ENCODE results near the gene ANP32B. TPM values are rescaled to one million over a fixed set of nuclear protein-coding genes. Genes with fewer than 3 reads are reported as not detected.

The ANP32B gene
- polyA plus RNA-seq, 1 of the 3 experiments (the other 2 are of a cell fraction): 28.4 TPM

DNA sequence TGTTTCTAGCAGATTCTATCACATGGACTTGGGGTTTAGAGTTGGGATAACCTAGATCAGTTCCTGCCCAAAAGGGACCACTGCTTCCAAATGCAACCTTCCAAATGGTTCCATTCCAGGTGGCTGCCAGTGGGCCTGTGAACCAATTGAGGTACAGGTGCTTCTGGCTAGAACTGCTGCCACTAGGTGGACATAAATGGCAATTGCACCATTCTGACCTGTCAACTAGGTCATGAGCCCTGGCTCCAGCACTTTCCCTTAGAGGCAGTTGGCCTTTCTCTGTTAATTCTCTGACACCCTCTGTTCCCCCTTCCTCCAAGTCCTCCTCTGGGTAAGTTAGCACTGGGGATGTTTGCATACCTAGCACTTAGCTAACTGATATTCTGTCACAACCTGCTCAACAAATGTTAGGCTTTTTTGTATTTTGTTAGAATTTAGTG is 28.6 kb upstream of the ANP32B start:
- ChIA-PET CTCF (interaction anchor here (0.6 to 3.7 kb wide), 7 partner anchors 9 to 457 kb away, joined by 3 to 20 read pairs (median 4); partner anchors contain the start of gene TRMO), POLR2A (no interaction called here)
- H4K20me1 ChIP-seq (ENCODE audit: insufficient read depth): no peaks in the 10 kb centered on the region
- H3F3A ChIP-seq (replicated peaks; ENCODE audit: insufficient read depth): no peaks in the 10 kb centered on the region
- peak; percentile 51 for TF ChIP-seq SMC3 (IDR thresholded peaks at IDR 0.05; ENCODE audit: low read depth, low read length)
- TF ChIP-seq, protein P1, sequence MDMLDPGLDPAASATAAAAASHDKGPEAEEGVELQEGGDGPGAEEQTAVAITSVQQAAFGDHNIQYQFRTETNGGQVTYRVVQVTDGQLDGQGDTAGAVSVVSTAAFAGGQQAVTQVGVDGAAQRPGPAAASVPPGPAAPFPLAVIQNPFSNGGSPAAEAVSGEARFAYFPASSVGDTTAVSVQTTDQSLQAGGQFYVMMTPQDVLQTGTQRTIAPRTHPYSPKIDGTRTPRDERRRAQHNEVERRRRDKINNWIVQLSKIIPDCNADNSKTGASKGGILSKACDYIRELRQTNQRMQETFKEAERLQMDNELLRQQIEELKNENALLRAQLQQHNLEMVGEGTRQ (IDR thresholded peaks at IDR 0.05; ENCODE audit: borderline replicate concordance, low read depth, low read length): no peak
- TF ChIP-seq, protein P2, sequence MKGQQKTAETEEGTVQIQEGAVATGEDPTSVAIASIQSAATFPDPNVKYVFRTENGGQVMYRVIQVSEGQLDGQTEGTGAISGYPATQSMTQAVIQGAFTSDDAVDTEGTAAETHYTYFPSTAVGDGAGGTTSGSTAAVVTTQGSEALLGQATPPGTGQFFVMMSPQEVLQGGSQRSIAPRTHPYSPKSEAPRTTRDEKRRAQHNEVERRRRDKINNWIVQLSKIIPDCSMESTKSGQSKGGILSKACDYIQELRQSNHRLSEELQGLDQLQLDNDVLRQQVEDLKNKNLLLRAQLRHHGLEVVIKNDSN (IDR thresholded peaks at IDR 0.05; ENCODE audit: borderline replicate concordance, low read depth): no peak
- TF ChIP-seq RAD21 (IDR thresholded peaks at IDR 0.05; ENCODE audit: low read length): peak; percentile 55
- TF ChIP-seq, protein P3, sequence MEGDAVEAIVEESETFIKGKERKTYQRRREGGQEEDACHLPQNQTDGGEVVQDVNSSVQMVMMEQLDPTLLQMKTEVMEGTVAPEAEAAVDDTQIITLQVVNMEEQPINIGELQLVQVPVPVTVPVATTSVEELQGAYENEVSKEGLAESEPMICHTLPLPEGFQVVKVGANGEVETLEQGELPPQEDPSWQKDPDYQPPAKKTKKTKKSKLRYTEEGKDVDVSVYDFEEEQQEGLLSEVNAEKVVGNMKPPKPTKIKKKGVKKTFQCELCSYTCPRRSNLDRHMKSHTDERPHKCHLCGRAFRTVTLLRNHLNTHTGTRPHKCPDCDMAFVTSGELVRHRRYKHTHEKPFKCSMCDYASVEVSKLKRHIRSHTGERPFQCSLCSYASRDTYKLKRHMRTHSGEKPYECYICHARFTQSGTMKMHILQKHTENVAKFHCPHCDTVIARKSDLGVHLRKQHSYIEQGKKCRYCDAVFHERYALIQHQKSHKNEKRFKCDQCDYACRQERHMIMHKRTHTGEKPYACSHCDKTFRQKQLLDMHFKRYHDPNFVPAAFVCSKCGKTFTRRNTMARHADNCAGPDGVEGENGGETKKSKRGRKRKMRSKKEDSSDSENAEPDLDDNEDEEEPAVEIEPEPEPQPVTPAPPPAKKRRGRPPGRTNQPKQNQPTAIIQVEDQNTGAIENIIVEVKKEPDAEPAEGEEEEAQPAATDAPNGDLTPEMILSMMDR (IDR thresholded peaks at IDR 0.05): peak; percentile 56
- no peak for TF ChIP-seq GATA2 (CRISPR knock-in tag; IDR thresholded peaks at IDR 0.05)
- H3K79me2 ChIP-seq (ENCODE audit: insufficient read depth): no peaks in the 10 kb centered on the region
- H3K9me2 ChIP-seq: no peaks in the 10 kb centered on the region
- no peak overlapping the region for H3K9ac ChIP-seq
- no peak overlapping the region for H3K27ac ChIP-seq (ENCODE audit: low read depth in 2 of 2, low read length in 1 of 2)
- H3K27me3 ChIP-seq (ENCODE audit: insufficient read depth): no peaks in the 10 kb centered on the region; the same call in 1 of the 2 replicates
- no peaks in the 10 kb centered on the region for H3K36me3 ChIP-seq (replicated peaks in 1 of 2; ENCODE audit: control insufficient read depth in 1 of 2, insufficient read depth in 2 of 2, low read length in 1 of 2)
- no peaks in the 10 kb centered on the region for H3K4me1 ChIP-seq (ENCODE audit: control insufficient read depth in 1 of 2, insufficient read depth in 2 of 2, low read depth in 1 of 2, low read length in 1 of 2)
- H2AFZ ChIP-seq (ENCODE audit: low read depth): no peak overlapping the region
- no peak overlapping the region for H3K4me2 ChIP-seq
- peak; percentile 58 for DNase-seq
- no peaks in the 10 kb centered on the region for H3K9me3 ChIP-seq
- H3K4me3 ChIP-seq (ENCODE audit: low read depth in 2 of 2, low read length in 1 of 2): no peak overlapping the region; a peak in 1 of 4 replicates

- Histone ChIP-seq H3K27ac (ENCODE audit: low read depth in 2 of 2, low read length in 1 of 2) (no peak overlapping the region), H3K79me2 (ENCODE audit: insufficient read depth) (no peaks in the 10 kb centered on the region), H3F3A (replicated peaks; ENCODE audit: insufficient read depth) (no peaks in the 10 kb centered on the region), H2AFZ (ENCODE audit: low read depth) (no peak overlapping the region), H3K4me3 (ENCODE audit: low read depth in 2 of 2, low read length in 1 of 2) (no peak overlapping the region), H3K9ac (no peak overlapping the region), H3K9me2 (no peaks in the 10 kb centered on the region), H3K27me3 (ENCODE audit: insufficient read depth) (no peaks in the 10 kb centered on the region; the same call in 1 of the 2 replicates), H3K4me1 (ENCODE audit: control insufficient read depth in 1 of 2, insufficient read depth in 2 of 2, low read depth in 1 of 2, low read length in 1 of 2) (no peaks in the 10 kb centered on the region), H3K4me2 (no peak overlapping the region), H3K9me3 (no peaks in the 10 kb centered on the region), H4K20me1 (ENCODE audit: insufficient read depth) (no peaks in the 10 kb centered on the region), H3K36me3 (replicated peaks in 1 of 2; ENCODE audit: control insufficient read depth in 1 of 2, insufficient read depth in 2 of 2, low read length in 1 of 2) (no peaks in the 10 kb centered on the region)
- CTCF ChIA-PET: interaction anchor here (1.2 to 3.7 kb wide), 3 partner anchors 26 to 78 kb away, joined by 4 to 20 read pairs (median 4); partner anchors contain the start of gene TRMO
- POLR2A ChIA-PET: no interaction called here
- no peak for DNase-seq
- TF ChIP-seq PBX3 (IDR thresholded peaks at IDR 0.05) (no peak), EZH2phosphoT487 (IDR thresholded peaks at IDR 0.05; ENCODE audit: borderline replicate concordance, low read depth) (no peak), MXI1 (IDR thresholded peaks at IDR 0.05; ENCODE audit: low read depth, low read length) (no peak), ELF1 (IDR thresholded peaks at IDR 0.05) (no peak), JUND (IDR thresholded peaks at IDR 0.05) (no peak), ZBTB33 (IDR thresholded peaks at IDR 0.05; ENCODE audit: borderline replicate concordance, low read depth) (no peak), REST (IDR thresholded peaks at IDR 0.05; ENCODE audit: low read depth, low read length) (no peak), RXRA (IDR thresholded peaks at IDR 0.05; ENCODE audit: borderline replicate concordance, low read depth) (no peak), CHD2 (IDR thresholded peaks at IDR 0.05; ENCODE audit: low read length, partially characterized antibody) (no peak)
- TF ChIP-seq, protein P1 (IDR thresholded peaks at IDR 0.05; ENCODE audit: borderline replicate concordance, low read depth, low read length): no peak
These were observed 26.8 kb upstream of the ANP32B start for GRCh38 chr9:97956331-97956730.

Measured in SK-N-SH (cell line).